DOHH2 (cell line): ENCODE results near the gene SMARCD2.

ENCODE experiments used
- H3F3A ChIP-seq: fragments of 200-600 bp; sonication (generic), shearing (Covaris generic); 2 replicates; pipeline ENCODE4 v1.6.0; 2016; ENCODE audit warnings: antibody characterized with exemption, mild to moderate bottlenecking; ENCODE audit not compliant: control insufficient read depth, insufficient read depth
- H3K27ac ChIP-seq: fragments of 200-600 bp; sonication (generic); 2 replicates; pipeline ENCODE4 v1.5.1; 2014; ENCODE audit warnings: low read depth, mild to moderate bottlenecking, low read length, moderate library complexity
- H3K27me3 ChIP-seq: fragments of 200-600 bp; sonication (generic); 2 replicates; pipeline ENCODE4 v1.6.1; 2014; ENCODE audit warnings: mild to moderate bottlenecking, low read length, mixed read lengths; ENCODE audit not compliant: control insufficient read depth
- H3K36me3 ChIP-seq: fragments of 200-600 bp; sonication (generic); 2 replicates; pipeline ENCODE4 v1.6.1; 2014; ENCODE audit warnings: mild to moderate bottlenecking, low read length, moderate library complexity, mixed read lengths; ENCODE audit not compliant: control insufficient read depth
- H3K4me1 ChIP-seq: fragments of 200-600 bp; sonication (generic); 2 replicates; pipeline ENCODE4 v1.6.1; 2014; ENCODE audit warnings: mild to moderate bottlenecking, low read length, mixed read lengths; ENCODE audit not compliant: control insufficient read depth
- H3K4me2 ChIP-seq: fragments of 200-600 bp; sonication (generic); 2 replicates; pipeline ENCODE4 v1.6.0; 2014; ENCODE audit warnings: mild to moderate bottlenecking, low read length, moderate library complexity
- H3K4me3 ChIP-seq: fragments of 200-600 bp; sonication (generic); 2 replicates; pipeline ENCODE4 v1.5.1; 2014; ENCODE audit warnings: mild to moderate bottlenecking, low read length, mixed read lengths
- H3K79me2 ChIP-seq: fragments of 200-600 bp; sonication (generic); 2 replicates; pipeline ENCODE4 v1.6.1; 2014; ENCODE audit warnings: mild to moderate bottlenecking, low read length, mixed read lengths; ENCODE audit not compliant: control insufficient read depth
- H3K9me2 ChIP-seq: fragments of 200-600 bp; sonication (generic); replicated peaks from 2 replicates; pipeline ENCODE4 v1.6.1; 2014; ENCODE audit warnings: mild to moderate bottlenecking, low read length, mixed read lengths; ENCODE audit not compliant: control insufficient read depth
- H3K9me3 ChIP-seq: fragments of 200-600 bp; sonication (generic); 2 replicates; pipeline ENCODE4 v1.6.1; 2014; ENCODE audit warnings: antibody characterized with exemption, low read length, mixed read lengths; ENCODE audit not compliant: control insufficient read depth, insufficient read depth
- H4K20me1 ChIP-seq: fragments of 200-600 bp; sonication (generic); 2 replicates; pipeline ENCODE4 v1.6.0; 2014; ENCODE audit warnings: low read depth, mild to moderate bottlenecking, antibody characterized with exemption, low read length, moderate library complexity; ENCODE audit not compliant: control insufficient read depth, insufficient read depth
- CTCF ChIP-seq: fragments of 200-600 bp; sonication (generic); IDR thresholded peaks from one replicate; pipeline ENCODE4 v1.5.1; 2014; ENCODE audit warnings: antibody characterized with exemption, mild to moderate bottlenecking, low read depth, low read length; ENCODE audit not compliant: poor library complexity, severe bottlenecking
- EZH2phosphoT487 ChIP-seq: fragments of 200-600 bp; sonication (generic); IDR thresholded peaks from 2 replicates; pipeline ENCODE4 v1.6.1; 2017; ENCODE audit warnings: borderline replicate concordance, mild to moderate bottlenecking, antibody characterized with exemption, low read length, moderate library complexity, mixed read lengths

Gene SMARCD2

GRCh38 chr17:63836811-63837210, 5.7 kb downstream of the SMARCD2 start:
- H3K27me3 ChIP-seq = no peaks in the 10 kb centered on the region
- no peaks in the 10 kb centered on the region for H3K9me3 ChIP-seq
- H3K36me3 ChIP-seq = peaks cover 80% of the 10 kb centered on the region
- peaks cover 43% of the 10 kb centered on the region for H3K4me1 ChIP-seq
- no peak overlapping the region for H3K4me3 ChIP-seq
- H3F3A ChIP-seq = peaks cover 16% of the 10 kb centered on the region
- H3K27ac ChIP-seq = no peak overlapping the region
- H4K20me1 ChIP-seq = no peaks in the 10 kb centered on the region; the same call in 1 of the 2 replicates
- TF ChIP-seq EZH2phosphoT487 = no peak
- no peak for TF ChIP-seq CTCF
- peaks cover 58% of the 10 kb centered on the region for H3K79me2 ChIP-seq
- H3K4me2 ChIP-seq = no peak overlapping the region
- no peaks in the 10 kb centered on the region for H3K9me2 ChIP-seq

GRCh38 chr17:63835167-63835720, 7.2 kb downstream of the SMARCD2 start:
- Histone ChIP-seq H3K79me2 (peaks cover 47% of the 10 kb centered on the region), H3K27ac (peak overlapping the region; percentile 8; the same call in 1 of the 2 replicates), H3K27me3 (no peaks in the 10 kb centered on the region), H3K36me3 (peaks cover 82% of the 10 kb centered on the region), H3K4me3 (no peak overlapping the region), H3K4me2 (peak overlapping the region; percentile 6; the same call in 1 of the 2 replicates), H3F3A (peaks cover 13% of the 10 kb centered on the region), H3K9me3 (no peaks in the 10 kb centered on the region), H3K4me1 (peaks cover 31% of the 10 kb centered on the region), H3K9me2 (no peaks in the 10 kb centered on the region), H4K20me1 (no peaks in the 10 kb centered on the region; the same call in 1 of the 2 replicates)
- TF ChIP-seq CTCF (no peak), EZH2phosphoT487 (no peak)

- peaks cover 89% of the 10 kb centered on the region for H3K36me3 ChIP-seq
- no peaks in the 10 kb centered on the region for H3K9me3 ChIP-seq
- H3K79me2 ChIP-seq = peaks cover 47% of the 10 kb centered on the region
- TF ChIP-seq CTCF = peak; percentile 98
- TF ChIP-seq EZH2phosphoT487 = no peak
- peaks cover 13% of the 10 kb centered on the region for H3F3A ChIP-seq
- H3K4me2 ChIP-seq = peak overlapping the region; percentile 6; the same call in 1 of the 2 replicates
- peak overlapping the region; percentile 29 for H3K27ac ChIP-seq
- H3K9me2 ChIP-seq = no peaks in the 10 kb centered on the region
- H4K20me1 ChIP-seq = no peaks in the 10 kb centered on the region; the same call in 1 of the 2 replicates
- H3K4me3 ChIP-seq = no peak overlapping the region
- H3K4me1 ChIP-seq = peaks cover 26% of the 10 kb centered on the region
- no peaks in the 10 kb centered on the region for H3K27me3 ChIP-seq
Measured at GRCh38 chr17:63834431-63835166, 7.9 kb downstream of the SMARCD2 start.
